Measurements from ENCODE around the gene TMIGD3. TPM values are rescaled to one million over a fixed set of nuclear protein-coding genes. Genes with fewer than 3 reads are reported as not detected.

Gene TMIGD3
- total RNA-seq, 1 donor from 2014 or later = not detected

- peaks cover 3% of the 10 kb centered on the region for H3K27me3 ChIP-seq (ENCODE audit: control insufficient read depth, insufficient read depth, low read length)
- H3K4me3 ChIP-seq (ENCODE audit: low read depth, low read length) = no peak overlapping the region
- FAIRE-seq (no peak), DNase-seq (ENCODE audit: low read depth) (no peak)
- no peaks in the 10 kb centered on the region for H3K36me3 ChIP-seq (ENCODE audit: control insufficient read depth, insufficient read depth, low read length)
- TF ChIP-seq CTCF (IDR thresholded peaks at IDR 0.05; ENCODE audit: insufficient read depth, low read length, severe bottlenecking) = no peak
Measured at GRCh38 chr1:111512132-111512889, 8.9 kb upstream of the TMIGD3 start.

GRCh38 chr1:111511370-111511769, 7.9 kb upstream of the TMIGD3 start:
- no peak for TF ChIP-seq CTCF (IDR thresholded peaks at IDR 0.05; ENCODE audit: insufficient read depth, low read length, severe bottlenecking)
- Histone ChIP-seq H3K27me3 (ENCODE audit: control insufficient read depth, insufficient read depth, low read length) (peaks cover 3% of the 10 kb centered on the region), H3K36me3 (ENCODE audit: control insufficient read depth, insufficient read depth, low read length) (no peaks in the 10 kb centered on the region), H3K4me3 (ENCODE audit: low read depth, low read length) (no peak overlapping the region)
- DNase-seq (ENCODE audit: low read depth) = no peak
- no peak for FAIRE-seq

- no peak overlapping the region for H3K4me3 ChIP-seq (ENCODE audit: low read depth, low read length)
- FAIRE-seq = no peak
- H3K27me3 ChIP-seq (ENCODE audit: control insufficient read depth, insufficient read depth, low read length) = no peaks in the 10 kb centered on the region
- no peak for DNase-seq (ENCODE audit: low read depth)
- TF ChIP-seq CTCF (IDR thresholded peaks at IDR 0.05; ENCODE audit: insufficient read depth, low read length, severe bottlenecking) = no peak
- H3K36me3 ChIP-seq (ENCODE audit: control insufficient read depth, insufficient read depth, low read length) = no peaks in the 10 kb centered on the region
Measured at GRCh38 chr1:111509997-111510375, 6.6 kb upstream of the TMIGD3 start.

GRCh38 chr1:111507411-111508201, 4.2 kb upstream of the TMIGD3 start:
- Histone ChIP-seq H3K27me3 (ENCODE audit: control insufficient read depth, insufficient read depth, low read length) (no peaks in the 10 kb centered on the region), H3K4me3 (ENCODE audit: low read depth, low read length) (peak overlapping the region; percentile 6), H3K36me3 (ENCODE audit: control insufficient read depth, insufficient read depth, low read length) (no peaks in the 10 kb centered on the region)
- DNase-seq (ENCODE audit: low read depth) = peak; percentile 47
- peak; percentile 5 for TF ChIP-seq CTCF (IDR thresholded peaks at IDR 0.05; ENCODE audit: insufficient read depth, low read length, severe bottlenecking)
- FAIRE-seq = no peak

GRCh38 chr1:111506561-111506960, 3.1 kb upstream of the TMIGD3 start:
- TF ChIP-seq CTCF (IDR thresholded peaks at IDR 0.05; ENCODE audit: insufficient read depth, low read length, severe bottlenecking) = no peak
- Histone ChIP-seq H3K27me3 (ENCODE audit: control insufficient read depth, insufficient read depth, low read length) (no peaks in the 10 kb centered on the region), H3K36me3 (ENCODE audit: control insufficient read depth, insufficient read depth, low read length) (no peaks in the 10 kb centered on the region), H3K4me3 (ENCODE audit: low read depth, low read length) (no peak overlapping the region)
- DNase-seq (ENCODE audit: low read depth) (no peak), FAIRE-seq (no peak)
